Cardiac fibroblast (primary cell): Measurements from ENCODE around the gene DPH1.
A peak's percentile ranks its signal among the peaks of the same experiment; 100 is the strongest.

Experiments
- DNase-seq, 2 donors: peaks; one replicate each; pipeline versions ENCODE4 v3.0.0 to v3.0.0-alpha.2; 2010; ENCODE audit warnings: low read depth in 2 of 2
- H3K4me3 ChIP-seq, 2 donors: replicated peaks in 1 of 2; 1 replicate in 1 of 2; 2 replicates in 1 of 2; pipeline ENCODE4 v1.5.1; 2011; ENCODE audit warnings: low read depth in 2 of 2, low read length in 2 of 2, mild to moderate bottlenecking in 2 of 2, moderate library complexity in 1 of 2
- TF ChIP-seq, protein P1 (sequence below): IDR thresholded peaks from one replicate; pipeline ENCODE4 v1.5.1; 2011; ENCODE audit warnings: low read depth, mild to moderate bottlenecking, low read length, inconsistent platforms

DPH1 gene

DNA sequence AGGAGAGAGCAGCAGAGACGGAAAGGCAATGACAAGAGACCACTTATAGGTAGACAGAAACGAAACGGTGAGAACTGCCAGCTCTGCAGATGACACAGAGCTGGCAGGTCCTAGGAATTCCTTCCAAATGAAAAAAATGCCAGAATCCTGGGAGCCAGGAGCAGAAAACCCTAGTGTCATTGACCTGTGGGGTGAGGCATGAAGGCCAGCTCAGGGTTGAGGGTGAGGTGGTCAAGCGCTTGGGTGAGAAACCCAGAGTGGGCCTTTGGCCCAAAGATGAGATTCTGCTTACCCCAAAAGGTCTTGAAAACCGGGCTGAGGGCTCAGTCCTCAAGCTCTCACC is 34.2 kb downstream of the DPH1 start:
- peak in 1 of 2 donors; percentile 19 for DNase-seq
- TF ChIP-seq, protein P1, sequence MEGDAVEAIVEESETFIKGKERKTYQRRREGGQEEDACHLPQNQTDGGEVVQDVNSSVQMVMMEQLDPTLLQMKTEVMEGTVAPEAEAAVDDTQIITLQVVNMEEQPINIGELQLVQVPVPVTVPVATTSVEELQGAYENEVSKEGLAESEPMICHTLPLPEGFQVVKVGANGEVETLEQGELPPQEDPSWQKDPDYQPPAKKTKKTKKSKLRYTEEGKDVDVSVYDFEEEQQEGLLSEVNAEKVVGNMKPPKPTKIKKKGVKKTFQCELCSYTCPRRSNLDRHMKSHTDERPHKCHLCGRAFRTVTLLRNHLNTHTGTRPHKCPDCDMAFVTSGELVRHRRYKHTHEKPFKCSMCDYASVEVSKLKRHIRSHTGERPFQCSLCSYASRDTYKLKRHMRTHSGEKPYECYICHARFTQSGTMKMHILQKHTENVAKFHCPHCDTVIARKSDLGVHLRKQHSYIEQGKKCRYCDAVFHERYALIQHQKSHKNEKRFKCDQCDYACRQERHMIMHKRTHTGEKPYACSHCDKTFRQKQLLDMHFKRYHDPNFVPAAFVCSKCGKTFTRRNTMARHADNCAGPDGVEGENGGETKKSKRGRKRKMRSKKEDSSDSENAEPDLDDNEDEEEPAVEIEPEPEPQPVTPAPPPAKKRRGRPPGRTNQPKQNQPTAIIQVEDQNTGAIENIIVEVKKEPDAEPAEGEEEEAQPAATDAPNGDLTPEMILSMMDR: no peak
- H3K4me3 ChIP-seq: no peak overlapping the region

- no peak overlapping the region for H3K4me3 ChIP-seq
- DNase-seq: peak; percentile 46 to 77
Measured at GRCh38 chr17:2064520-2064971, 34.6 kb downstream of the DPH1 start.

DNA sequence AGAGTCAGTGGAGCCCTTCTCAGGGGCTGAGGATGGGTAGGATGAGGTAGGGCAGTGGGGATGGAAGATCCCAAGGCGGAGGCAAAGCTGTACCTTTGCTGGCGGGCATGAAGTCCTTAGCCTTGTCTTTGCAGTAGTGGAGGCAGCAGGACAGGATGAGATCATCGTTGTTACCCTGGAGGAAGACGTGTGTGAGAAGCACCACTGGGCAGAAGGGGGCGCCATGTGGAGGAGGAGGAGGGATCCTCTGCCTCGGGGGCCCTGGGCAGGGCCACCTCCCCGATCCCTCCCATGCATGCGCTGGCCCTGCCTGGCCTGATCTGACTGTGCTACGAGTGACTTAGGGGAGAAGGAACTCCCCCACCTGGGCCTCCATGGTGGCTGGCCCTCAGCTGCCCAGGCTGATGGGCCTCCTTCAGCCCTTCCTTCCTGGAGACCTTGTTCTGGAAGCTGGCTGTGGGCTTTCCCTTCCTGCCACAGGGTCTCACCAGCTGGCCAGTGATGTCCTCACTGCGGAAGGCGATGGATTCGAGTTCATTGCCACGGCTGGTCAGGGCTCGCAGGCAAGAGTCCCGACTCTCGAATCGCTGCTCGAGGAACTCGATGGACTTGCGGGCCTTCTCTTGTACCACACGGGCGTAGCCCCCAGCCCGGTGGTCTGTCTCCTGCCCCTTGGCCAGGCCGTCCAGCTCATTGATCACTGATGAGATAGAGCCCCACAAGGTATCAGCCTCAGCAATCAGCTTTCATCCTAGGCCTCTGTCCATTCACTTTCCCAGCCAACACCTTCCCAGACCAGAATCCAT is 35.2 kb downstream of the DPH1 start:
- peak; percentile 76 to 90 for DNase-seq
- H3K4me3 ChIP-seq: no peak overlapping the region
- TF ChIP-seq, protein P1: peak; percentile 69

More at GRCh38 chr17:2064520-2064971, 34.6 kb downstream of the DPH1 start:
- TF ChIP-seq, protein P1: no peak

DNA sequence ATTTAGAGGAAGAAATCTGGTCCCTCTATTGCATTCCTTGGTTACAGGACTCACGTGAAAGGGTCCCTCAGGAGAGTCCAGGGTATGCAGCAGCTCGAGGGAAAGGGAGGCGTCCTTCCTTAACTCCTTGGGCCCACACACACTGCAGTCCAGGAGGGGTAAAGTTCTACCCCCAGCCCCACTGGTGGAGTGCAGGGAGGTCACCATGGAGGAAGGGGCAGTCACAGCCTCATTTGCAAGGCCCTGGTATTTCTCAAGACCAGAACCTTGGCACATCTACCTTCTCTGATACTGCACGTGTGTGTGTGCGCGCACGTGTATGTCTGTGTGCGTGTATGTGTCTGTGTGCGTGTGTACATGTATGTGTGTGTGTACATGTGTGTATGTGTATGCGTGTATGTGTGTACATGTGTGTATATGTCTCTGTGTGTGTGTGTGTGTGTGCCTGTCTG is 36.0 kb downstream of the DPH1 start:
- H3K4me3 ChIP-seq: no peak overlapping the region
- no peak for DNase-seq
- TF ChIP-seq, protein P1: no peak

- TF ChIP-seq, protein P1: no peak
Measured at GRCh38 chr17:2067048-2067561, 37.2 kb downstream of the DPH1 start.

GRCh38 chr17:2067608-2068024 is 37.7 kb downstream of the DPH1 start:
- H3K4me3 ChIP-seq: no peak overlapping the region
- DNase-seq: peak; percentile 82 to 86
- TF ChIP-seq, protein P1: no peak

More at GRCh38 chr17:2067048-2067561, 37.2 kb downstream of the DPH1 start:
- H3K4me3 ChIP-seq: no peak overlapping the region
- peak; percentile 22 to 48 for DNase-seq
